Kidney glomerular epithelial cell (primary cell): ENCODE measurements around the gene ELK3.

Source experiments
- DNase-seq: peaks from one replicate; lab custom pipeline; 2025; lab: John Stamatoyannopoulos, UW

Gene ELK3

DNA sequence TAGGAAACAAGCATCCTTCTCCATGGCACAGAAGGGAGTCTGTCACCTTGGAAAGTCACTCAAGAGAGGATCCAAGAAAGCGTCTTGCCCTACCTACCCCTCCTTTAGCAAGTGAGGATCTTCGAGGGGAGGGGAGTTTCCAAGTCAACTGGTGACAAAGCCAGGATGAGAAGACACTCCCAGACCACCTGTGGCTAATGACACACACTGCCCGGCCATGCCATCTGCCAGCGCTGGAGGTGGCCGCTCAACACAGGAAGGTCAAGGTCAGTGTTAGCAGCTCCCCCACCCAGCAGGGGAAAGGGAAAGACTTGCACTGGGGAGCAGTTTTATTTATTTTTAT is 41.3 kb downstream of the ELK3 start:
- no peak for DNase-seq

DNA sequence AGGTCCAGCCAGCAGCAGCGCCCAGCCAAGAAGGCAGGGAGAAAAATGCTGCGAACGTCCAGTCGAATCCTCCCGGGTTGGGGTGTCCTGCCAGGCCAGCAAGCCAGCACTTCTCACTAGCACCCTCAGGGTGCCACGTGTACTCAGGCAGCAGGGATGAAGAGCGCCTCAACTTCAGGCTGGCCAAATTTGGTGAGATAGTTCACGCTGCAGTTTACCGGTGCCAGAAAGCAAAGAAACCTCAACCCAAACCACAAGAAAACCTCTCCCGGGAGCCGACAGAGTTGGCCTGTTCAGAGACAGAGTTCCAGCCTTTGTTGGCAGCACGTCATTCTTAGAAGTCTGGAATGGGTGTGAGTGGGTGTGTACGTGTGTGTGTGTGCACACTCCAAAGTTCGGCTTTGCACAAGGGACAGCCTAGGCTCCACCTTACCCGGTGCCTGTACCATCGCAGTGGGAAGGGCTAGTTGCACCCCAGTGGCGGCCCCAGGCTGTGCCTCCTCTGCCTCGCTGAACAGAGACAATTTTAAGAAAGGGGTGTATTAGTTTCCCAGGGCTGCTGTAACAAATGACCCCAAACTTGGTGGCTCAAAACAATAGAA is 42.1 kb downstream of the ELK3 start:
- DNase-seq: no peak

DNA sequence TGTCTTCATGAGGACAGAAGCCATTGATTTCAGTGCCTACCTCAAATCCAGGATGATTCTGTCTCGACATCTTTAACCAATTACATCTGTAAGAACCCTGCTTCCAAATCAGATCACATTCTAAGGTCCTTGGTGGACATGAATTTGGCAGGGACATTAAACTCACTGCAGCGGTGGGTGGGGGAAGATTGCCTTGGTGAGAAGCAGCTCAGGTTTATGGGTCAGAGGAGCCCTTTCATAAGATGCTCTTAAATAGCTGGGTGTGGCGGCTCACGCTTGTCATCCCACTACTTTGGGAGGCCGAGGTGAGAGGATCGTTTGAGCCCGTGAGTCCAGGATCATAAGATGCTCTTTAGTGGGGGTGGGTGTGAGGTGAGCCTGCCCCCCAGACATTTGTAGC is 42.9 kb downstream of the ELK3 start:
- DNase-seq: no peak

DNA sequence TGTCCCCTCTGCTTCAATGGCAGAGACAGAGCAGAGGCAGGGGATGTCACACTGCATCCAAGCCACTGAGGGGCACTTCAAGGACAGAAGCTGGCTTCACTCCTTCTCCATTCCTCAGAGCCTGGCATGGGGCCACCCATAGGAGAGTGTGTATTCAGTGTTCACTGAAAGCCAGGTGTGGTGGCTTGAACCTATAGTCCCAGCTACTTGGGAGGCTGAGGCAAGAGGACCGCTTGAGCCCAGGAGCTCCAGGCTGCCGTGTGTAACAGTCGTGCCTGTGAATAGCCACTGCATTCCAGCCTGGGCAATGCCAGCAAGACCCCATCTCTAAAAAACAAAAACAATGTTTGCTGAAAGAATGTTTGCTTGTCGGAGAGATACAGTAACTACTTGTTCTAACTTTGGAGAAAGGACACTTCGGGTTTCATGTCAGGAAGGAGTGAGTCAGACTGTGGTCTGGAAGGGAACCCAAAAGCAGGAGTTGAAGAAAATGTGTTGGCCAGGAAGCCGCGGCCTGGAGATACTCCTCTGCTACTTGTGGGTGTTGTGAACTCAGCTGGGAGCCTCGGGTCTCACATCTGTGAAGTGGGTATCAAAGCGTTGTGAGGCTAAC is 43.4 kb downstream of the ELK3 start:
- no peak for DNase-seq

DNA sequence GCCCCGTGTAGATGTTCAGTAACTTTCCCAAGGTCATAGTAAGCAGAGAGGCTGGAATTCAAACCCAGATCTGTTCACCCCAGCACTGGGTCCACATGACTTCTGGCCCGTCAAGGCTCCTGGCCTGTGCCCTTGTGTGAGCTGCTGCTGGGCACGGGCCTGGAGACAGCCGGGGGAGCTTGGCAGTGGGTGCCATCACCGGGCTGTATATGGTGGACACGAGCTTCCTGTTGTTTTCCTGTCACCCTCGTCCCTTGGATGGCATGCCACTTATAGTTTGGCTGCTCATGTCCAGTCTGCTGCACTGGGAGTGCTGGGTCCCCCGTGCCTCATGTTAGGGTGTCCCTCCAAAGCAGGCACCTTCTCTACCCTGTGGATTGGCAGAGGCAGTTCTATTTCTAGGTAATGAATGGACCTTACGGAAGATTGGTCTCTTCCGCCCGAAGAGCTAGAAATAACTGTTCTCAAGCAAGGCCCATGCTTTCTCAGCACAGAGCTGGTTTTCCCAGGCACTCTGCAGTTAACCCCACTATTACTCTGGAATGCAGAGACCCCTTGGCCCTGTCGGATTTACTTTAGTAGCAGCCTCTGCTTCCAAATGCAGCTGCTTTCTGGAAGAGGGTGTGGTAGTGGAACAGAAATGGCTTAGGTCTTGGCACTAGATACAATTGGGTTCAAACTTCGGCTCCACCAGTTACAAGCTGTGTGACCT is 44.3 kb downstream of the ELK3 start:
- no peak for DNase-seq

DNA sequence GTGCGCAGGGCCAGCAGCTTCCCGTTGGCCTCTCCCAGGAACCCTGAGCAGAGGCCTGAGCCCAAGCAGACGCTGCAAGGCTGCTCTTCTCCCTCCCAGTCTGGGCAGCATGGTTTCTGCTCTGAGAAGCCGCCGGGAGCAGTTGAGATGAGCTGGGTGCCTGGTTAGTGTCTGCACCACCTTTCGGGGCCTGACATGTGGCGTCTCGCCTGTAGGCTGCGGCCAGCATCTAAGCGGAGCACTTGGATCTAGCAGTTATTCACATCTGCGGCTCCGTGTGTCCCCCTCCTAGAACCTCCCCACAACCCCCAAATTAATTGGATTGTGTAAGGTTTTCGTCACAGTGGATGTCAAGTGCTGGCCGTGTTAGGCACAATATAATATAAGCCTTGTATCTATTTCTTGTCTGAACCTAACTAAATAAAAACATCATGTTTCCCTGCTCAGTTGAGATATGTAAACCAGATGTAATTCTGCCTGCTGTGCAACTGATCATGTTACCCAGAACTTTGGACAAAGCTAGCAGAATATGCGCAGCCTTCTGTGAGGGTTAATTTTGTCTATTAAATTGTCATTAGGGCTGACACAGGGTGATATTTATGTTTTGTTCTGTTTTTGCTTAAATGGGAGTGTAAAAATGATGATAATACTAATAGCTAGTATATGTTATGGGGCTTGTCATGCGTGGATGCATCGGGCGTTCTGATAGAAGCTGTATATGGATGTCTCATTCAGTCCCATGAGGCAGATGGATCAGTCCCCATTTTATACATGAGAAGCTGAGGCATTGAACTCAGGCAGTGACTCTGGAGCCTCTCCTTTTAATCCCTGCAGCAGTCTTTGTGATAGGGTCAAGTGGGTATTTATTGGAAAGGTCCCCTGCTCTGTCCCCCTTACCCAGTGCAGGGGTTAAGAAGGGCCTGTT is 45.8 kb downstream of the ELK3 start:
- DNase-seq: no peak

DNA sequence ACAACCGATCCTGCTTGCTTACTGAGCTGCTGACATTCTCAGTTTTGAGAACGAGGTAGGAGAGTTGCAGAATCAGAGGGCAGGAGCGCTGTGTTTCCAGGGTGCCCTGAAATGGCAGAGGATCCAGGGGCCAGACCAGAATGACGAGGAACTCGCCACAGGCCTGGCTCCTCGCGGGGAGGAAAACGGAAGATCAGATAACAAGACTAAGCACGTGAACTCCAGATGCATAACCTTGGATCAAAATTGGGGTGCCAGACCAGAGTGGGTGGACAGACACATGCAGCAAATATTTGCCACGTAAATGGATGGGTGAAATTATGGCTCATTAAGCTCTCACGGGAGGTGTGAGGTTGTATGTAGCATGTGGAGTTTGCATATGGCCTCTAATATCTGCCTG is 46.5 kb downstream of the ELK3 start:
- no peak for DNase-seq

DNA sequence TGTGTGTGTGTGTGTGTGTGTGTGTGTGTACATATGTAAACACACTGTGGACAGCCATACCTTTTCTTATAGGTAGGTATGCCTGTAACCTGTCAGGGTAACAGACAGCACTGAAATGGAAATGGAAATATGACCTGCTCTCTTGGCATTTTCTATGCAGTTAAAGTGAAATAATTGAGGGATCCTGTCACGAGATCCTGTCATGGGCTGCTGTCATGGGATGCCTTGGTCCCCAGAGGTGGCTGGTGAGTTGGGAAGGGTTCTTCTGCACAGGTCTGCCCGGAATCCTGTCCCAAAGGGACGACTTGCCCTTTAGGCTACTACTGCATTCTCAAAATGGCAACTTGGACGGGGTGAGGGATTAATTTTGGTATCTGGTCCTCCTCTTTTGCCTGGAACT is 47.3 kb downstream of the ELK3 start:
- DNase-seq: no peak

DNA sequence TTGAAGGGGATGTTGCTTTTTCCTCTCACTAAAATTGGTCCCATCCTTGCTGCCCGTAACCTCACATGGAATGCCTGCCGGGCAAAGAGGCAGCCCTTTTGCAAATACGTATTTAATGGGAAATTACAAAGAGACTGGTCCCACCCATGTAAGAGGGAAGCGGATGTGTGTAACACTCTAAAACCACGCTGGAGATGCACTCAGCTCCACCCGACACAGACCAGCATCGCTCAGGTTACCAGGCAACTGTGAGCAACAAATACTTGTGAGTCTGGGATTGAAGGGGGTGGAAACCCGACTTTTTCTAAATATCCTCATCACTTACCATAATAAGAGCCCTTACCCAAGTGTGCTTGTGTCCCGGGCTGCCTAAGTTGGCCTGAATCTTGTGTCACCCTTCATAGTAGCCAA is 47.7 kb downstream of the ELK3 start:
- DNase-seq: no peak

DNA sequence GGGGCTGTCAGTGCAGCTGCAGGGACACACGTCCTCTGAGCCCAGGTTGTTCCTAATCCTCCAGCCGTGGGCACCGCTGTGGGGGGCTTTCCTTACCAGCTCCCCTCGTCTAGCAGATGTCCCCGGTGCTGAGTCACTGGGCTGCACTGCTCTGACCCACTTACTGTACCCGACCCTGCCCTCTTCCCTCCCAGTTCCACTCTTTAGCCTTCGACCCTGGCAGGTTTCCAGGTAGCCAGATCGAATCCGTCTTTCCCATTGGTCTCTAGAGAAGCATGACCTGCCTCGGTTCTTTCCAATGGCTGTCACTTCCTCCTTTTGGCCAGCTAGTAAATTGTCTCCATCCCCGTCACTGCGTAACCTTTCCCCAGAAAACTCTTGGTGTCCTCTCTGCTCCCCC is 48.4 kb downstream of the ELK3 start:
- DNase-seq: no peak

DNA sequence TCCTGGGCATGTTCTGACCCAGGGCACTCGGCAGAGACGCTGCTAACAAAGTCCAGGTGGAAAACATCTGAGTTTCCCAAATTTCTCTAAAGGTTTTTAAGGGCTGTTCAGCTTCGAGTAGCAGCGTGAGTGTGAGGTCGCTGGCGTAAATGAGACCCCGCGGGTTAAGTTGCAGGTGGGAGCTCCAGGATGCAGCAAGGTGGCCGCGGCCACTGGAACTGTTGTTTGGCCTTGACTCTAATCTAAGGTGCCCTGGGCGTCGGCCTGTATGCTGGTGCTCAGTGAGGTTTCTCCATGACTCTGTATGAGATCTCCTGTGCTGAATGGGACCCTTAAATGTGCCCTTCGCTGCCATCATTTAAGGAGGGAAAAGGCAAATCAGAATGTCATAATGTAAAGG is 50.7 kb downstream of the ELK3 start:
- DNase-seq: no peak

DNA sequence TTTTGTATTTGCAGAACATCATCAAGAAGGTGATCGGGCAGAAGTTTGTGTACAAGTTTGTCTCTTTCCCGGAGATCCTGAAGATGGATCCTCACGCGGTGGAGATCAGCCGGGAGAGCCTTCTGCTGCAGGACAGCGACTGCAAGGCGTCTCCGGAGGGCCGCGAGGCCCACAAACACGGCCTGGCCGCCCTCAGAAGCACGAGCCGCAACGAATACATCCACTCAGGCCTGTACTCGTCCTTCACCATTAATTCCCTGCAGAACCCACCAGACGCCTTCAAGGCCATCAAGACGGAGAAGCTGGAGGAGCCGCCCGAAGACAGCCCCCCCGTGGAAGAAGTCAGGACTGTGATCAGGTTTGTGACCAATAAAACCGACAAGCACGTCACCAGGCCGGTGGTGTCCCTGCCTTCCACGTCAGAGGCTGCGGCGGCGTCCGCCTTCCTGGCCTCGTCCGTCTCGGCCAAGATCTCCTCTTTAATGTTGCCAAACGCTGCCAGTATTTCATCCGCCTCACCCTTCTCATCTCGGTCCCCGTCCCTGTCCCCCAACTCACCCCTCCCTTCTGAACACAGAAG is 52.8 kb downstream of the ELK3 start:
- no peak for DNase-seq

DNA sequence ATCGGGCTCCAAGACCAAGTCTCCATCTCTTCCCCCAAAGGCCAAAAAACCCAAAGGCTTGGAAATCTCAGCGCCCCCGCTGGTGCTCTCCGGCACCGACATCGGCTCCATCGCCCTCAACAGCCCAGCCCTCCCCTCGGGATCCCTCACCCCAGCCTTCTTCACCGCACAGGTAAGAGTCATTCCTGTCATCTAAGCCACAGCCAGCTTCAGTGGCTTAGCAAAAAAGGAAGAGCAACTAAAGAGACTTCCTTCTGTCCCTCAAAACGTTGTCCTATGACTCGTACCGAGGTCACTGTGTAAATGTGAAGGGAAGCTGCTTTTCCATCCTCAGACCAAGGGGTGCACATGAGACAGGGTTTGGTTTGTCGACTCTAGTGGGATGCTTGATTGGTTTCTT is 53.4 kb downstream of the ELK3 start:
- DNase-seq: no peak

DNA sequence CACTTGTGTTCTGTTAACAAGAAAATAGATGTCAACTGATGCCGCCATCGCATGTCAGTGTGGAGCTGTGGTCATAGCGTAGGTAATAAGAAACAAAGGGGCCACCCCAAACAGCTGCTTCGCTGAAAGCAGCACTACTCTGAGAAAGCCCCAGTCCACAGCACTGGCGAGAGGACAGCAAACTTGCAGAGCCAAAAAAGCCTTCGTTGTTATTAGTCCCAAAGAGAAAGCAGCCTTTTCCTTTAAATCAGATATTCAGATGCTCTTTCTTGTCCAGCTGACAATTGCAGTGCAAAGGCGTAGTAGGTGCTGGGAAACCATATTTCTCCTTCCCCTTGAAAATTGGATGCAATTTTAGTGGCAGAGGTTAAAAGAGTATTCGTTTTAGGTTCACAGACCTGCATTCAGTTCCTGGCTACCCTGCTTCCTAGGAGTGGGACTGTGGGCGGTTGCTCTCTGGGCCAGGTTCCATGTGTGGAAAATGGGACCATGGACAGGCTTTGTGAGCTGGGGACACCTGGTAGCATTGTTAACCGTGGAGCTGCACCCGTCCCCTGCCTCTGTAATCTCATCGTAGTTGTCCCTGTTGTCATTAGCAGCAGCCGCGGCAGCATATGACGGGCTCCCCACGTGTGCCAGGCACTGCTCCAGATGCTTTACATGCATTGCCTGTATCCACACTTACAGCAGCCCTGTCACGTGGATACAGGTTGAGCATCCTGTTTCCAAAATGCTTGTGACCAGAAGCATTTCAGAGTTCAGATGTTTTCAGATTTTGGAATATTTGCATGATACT is 54.2 kb downstream of the ELK3 start:
- no peak for DNase-seq

DNA sequence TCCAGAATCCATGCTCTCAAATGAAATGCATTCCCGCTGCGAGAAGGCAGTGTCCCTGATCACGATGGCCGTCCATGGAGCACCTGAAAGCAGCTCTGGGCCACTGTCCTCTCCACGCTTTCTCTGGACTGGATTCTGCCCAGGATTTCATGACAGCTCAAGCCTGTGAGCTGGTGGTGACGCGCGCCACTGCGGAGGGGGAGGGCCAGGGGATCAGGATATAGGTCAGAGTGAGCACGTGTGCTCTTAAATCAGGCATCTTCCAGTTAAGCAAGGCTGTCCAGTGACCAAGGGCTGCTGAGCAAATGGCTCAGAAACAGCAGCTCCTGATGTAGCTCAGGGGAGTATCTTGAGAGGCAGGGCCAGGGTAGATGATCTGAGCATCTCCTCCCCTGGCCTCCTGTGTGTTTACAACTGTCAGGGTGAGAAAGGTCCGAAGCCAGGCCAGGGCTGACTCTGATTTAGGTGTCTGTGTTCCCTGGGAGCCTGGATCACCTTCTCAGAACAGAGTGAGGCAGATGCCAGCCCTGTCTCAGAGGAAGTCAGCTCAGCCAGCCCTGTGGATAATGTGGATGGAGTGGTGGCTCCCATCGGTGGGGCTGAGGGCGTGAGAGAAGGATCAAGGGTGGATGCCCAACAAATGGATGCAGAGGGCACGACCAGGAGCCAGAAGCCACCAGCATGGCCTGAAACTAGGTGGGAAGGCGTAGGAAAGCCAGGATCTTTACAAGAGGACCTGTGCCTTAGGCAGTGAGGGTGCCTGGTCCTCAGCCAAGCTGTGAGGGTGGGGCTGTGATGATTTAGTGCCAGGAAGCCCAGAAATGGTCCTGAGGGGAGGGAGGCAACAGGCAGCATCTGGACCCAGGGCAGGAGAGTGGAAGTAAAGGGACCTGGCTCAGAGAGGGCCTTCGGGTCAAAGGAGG is 55.3 kb downstream of the ELK3 start:
- DNase-seq: no peak

DNA sequence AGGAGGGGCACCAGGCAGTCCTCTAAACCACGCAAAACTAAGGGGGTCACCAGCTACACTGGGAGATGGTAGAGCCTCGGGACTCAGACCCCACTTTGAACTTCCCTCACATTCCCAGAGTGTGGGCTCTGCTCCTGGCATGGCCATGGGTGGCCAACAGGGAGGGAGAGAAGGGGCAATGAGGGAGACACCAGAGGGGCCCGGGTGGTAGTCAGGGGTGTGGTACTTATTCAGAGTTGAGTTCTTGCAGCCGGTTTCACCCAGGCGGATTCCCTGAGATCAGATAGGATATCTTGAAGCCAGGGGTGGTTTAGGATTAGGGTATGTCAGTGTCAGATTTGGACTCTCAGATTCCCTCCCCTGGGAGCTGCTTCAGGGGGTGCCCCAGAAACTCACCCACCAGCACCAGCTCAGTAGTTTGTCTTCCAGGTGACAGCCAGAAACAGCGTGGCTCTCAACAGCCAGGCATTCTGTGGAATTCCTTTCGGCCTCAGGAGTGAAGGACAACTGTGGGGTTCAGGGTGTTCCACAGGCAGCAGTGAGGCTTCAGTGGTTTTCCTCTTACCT is 56.0 kb downstream of the ELK3 start:
- no peak for DNase-seq

DNA sequence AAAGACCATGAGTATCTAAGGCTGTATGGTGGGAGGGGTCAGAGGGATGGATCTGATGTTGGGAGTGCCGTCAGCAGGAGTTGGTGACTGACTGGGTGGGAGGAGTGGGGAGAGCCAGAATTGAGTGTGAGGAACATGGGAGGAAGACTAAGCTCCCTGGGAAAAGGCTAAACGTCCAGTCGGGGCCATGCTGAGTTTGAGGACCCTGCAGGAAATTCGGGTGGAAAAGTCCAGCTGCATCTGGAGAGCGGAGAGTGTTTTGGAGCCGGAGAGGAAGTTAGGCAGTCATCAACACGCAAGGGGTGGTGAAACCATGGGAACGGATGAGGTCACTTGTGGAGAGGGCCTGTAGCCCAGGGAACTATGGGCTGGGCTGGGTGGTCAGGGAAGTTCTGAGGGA is 60.9 kb downstream of the ELK3 start:
- no peak for DNase-seq

DNA sequence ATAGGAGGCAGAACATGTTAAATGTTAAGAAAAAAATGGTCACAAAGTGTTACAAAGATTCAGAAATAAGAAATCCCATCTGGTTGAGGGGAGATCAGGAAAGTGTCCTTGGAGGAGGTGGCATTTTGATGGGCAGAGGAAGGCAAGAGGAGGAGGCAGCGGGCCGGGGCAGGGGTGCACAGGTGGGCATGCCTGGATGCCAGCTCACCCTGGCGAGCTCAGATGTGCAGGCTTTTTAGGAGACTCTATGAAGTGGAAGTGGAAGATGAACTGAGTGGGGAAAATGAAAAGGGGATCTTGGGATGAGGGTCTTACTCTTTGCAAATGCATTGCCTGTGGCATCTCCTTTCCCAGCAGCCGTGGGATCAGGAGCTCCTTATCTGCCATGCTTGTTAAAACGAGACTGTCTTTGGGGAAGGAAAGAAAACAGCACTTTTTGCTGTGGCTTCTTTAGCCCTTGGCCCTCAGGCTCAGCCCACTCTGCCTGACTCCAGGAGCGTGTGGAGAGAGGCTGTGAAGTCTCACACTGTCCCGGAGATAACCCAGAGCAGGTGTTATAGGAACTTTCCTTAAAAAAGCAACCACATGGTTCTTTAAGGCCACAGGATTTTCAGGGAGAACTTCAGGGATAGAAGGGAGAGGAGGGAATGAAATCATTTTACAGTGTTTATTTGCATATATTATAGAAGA is 62.6 kb downstream of the ELK3 start:
- DNase-seq: no peak

DNA sequence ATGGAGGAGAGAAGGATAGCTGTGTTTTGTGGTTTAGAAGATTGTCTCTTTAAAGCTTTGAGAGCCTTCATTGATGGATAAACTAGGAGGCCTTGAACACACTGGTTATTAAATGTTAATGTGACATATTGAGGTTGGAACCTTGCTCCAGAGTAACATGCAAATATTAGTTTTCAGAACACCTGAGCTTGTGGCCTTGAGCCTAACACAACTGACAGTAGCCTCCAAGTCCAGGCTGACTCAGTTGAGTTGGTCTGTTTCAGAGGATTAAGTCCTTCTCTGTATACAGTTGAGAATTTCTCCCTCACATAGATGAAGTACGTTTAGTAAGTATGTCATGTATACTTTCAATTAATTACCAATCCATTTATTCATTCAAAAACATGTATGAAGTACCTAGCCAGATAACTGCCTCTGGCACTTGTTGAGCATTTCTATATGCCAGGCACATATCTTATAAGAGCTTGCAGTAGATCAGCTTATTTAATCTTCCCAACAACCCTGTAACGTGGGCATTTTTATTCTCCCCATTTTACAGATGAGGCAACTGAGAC is 63.5 kb downstream of the ELK3 start:
- no peak for DNase-seq
